ENCODE data around the gene UBQLN4.

The UBQLN4 gene

DNA sequence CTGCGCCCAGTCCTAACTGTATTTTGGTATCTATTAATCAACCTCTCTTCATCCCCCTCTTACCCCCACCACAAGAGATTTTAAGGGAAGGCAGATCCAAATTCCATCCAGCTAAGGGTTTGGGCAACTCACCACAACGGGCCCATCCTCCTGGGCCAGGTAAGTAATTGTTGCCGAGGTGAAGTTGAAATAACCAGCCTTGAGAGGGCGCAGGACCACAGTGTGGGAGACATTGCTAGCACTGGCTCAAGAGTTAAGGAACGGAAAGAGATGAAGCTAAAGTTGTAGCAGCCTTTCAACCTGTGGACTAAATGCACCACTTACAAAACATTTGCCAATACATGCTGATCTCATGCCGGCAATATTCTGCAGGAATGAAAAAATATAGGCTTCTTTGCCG lies 38.8 kb downstream of the UBQLN4 start:
- no peak for DNase-seq (ENCODE audit: low read depth)

DNA sequence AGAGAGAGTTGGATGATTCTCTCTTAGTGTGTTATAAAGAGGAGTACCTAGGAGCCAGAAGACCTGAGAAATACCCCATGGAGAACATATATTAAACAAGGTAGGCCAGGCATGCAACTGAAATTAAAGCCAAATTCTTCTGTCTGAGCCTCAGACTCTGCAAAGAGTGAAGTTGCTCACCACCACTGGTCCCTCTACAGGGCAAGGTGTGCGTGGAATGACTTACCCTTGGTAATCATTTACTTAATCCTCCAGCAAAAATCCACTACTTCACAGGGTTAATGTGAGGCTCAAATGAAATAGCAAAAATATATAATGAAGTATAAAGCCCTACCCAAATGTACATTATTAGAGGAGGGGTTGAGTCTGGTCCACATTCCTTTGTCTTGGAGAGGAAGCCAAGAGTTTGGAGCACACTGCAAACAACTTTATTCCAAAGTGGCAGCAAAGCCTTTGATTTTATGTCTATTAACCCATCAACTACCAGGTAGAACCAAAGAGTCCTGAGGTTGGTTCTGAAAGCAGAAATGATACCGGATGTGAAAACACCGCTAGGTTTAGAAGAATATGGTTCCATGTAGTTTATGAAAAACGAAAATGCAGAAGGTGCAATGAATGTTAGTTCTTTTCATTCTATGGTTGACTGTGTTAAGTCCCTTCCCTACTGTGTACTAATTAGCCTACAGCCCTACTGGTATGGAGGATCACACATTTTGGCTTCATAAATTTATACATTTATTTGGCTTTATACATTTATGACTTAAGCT lies 41.4 kb downstream of the UBQLN4 start:
- no peak for DNase-seq (ENCODE audit: low read depth)

GRCh38 chr1:156009404-156009803 lies 44.2 kb downstream of the UBQLN4 start:
- no peak for DNase-seq (ENCODE audit: low read depth)

- DNase-seq (ENCODE audit: low read depth): no peak
Observed at GRCh38 chr1:156006666-156007376, 46.8 kb downstream of the UBQLN4 start.

DNA sequence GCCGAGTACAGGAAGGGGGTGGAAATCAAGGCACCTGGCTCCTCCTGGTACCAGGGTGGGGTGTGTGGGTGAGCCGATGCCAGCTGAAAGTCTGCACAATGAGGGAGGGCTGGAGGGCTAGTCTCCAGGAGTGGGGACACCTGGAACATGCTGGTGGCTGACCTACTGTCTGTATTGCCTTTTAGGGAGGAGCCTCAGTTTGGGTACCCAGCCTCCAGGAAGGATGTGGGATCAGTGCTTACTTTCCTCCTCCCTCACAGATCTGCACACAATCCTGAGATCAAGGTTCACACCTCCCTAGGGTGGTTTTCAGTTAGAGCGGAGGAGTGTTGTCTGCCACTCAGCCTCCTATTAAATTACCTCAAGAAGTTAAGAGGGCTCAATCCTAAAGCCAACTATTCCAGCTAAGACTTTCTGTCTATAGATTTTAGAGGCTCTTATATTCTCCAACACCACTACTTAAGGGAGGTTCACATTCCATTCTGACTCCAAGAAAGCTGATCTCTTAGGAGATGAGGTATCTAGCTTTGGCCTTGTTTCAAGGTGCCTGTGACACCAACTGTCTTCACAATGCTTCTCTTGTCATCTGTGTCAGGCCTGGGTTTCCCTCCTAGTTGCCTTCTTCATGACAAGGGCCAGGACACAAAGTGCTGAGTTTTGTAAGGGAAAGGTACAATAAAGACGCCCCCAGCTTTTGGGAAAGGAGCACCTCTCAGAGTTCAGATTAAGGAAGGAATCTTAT lies 48.6 kb downstream of the UBQLN4 start:
- DNase-seq (ENCODE audit: low read depth): no peak

DNA sequence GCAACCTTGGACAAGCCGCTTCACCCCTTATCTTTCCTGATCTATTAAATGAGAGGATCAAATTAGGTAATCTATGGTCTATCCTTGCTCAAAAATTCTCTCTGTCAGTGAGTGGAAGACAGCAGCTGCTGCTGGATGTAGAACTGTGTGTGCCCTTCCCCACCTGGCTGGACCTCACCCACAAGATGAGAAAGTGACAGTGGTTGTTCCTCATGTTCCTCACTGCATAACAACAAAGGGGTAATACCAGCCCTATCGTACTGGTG lies 49.7 kb downstream of the UBQLN4 start:
- DNase-seq (ENCODE audit: low read depth): no peak

- no peak for DNase-seq (ENCODE audit: low read depth)
Observed at GRCh38 chr1:156002188-156002911, 51.2 kb downstream of the UBQLN4 start.

GRCh38 chr1:156001662-156002171 lies 51.9 kb downstream of the UBQLN4 start:
- DNase-seq (ENCODE audit: low read depth): no peak

DNA sequence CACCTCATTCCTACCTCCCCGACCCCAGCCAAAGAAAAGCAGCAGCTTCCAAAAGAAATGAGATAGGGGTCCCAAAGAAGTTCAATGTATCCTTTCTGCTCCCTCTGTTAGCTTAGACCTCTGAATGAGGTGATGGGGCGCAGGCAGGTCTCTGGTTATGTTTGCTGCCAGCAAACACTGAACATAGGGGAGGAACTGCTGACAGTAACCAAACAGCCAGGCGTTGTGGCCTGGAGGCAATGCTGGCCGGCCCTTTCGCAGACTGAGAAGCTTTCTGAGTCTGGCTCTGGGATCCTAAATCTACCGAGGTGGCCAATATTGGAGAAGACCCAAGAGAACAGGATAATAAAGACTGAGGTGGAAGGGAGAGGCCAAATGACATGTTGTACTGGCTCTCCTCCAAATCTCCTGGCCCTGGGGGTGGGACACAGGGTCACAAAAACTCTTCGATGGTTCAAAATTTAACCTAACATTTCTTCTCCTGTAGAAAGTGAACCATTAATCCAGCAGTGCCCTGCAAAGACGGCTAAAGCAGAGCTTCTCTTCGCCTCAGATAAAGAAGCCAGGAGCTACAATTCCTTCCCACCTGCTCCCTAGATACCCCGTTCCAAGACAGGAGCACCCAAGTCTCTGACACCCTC lies 52.5 kb downstream of the UBQLN4 start:
- no peak for DNase-seq (ENCODE audit: low read depth)

DNA sequence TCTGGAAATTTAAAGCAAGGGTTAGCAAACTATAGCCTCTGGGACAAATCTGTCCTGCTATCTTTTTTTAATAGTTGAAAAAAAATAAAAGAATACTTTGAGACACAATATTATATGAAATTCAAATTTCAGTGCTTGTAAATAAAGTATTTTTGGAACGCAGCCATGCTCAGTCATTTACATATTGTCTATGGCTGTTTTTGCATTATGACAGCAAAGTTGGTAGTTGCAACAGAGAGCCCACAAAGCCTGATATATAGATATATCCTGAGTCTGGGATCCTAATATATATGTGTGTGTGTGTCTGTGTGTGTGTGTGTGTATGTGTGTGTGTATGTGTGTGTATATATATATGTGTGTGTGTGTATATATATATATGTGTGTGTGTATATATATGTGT lies 53.6 kb downstream of the UBQLN4 start:
- no peak for DNase-seq (ENCODE audit: low read depth)

GRCh38 chr1:155996166-155996565 lies 57.4 kb downstream of the UBQLN4 start:
- DNase-seq (ENCODE audit: low read depth): no peak

DNA sequence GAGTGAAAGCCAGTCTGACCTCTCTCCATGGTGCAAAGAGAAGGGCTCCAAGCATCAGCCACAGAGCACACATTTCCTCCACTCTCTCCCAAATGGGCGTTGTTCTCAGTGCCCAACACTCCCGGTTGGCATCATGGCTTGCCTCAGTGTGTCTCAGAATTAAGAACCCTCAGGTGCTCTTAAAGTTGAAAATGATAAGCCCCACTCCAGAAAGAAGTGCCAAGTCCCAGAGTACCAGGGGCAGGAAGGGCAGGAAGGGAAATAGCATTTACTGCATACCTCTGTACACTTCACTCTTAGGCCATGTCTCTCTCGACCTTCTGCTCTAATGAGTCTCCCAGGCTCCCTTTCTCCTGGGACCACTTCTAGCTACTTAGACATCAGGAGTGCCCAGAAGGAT lies 60.0 kb downstream of the UBQLN4 start:
- DNase-seq (ENCODE audit: low read depth): no peak

GRCh38 chr1:155990005-155990739 lies 63.4 kb downstream of the UBQLN4 start:
- DNase-seq (ENCODE audit: low read depth): no peak

DNA sequence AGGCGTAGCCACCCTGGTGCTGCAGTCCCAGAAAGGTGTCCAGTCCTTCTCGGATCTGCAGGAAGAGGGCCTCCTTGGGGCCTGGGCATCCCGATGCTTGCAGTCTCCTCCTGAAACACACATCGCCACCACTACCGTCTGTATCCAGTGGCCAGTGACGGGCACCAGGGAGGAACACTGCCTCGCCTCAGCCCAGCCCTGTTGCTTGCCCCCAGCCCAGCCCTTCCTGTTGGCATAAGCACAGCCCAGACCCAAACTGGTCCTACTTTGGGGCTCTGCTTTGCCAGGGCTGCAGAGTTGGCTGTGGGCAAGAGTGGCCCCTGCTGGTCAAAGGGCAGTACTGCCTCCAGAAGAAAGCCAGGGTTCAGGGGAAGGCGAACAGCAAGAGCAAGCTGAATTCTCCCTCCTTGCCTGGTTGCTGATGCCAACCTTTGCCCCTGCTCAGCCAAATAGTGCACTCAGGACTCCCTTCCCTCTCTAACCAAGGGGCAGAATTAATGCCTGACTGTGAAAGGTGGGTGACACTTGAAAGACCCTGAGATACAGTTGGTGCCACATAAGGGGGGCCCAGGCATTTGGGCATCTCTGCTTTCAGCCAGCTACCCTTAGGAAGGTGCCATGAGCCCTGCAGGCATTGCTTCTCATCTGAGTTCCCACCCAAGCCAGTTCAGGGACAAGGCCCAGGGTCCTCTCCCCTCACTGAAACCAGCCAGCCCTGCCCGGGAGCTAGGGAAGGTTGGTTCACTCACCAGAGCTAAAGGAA lies 64.2 kb downstream of the UBQLN4 start:
- DNase-seq (ENCODE audit: low read depth): no peak
